ENCODE results near the gene SPEM3.
A peak's percentile ranks its signal among the peaks of the same experiment; 100 is the strongest.

Gene SPEM3

DNA sequence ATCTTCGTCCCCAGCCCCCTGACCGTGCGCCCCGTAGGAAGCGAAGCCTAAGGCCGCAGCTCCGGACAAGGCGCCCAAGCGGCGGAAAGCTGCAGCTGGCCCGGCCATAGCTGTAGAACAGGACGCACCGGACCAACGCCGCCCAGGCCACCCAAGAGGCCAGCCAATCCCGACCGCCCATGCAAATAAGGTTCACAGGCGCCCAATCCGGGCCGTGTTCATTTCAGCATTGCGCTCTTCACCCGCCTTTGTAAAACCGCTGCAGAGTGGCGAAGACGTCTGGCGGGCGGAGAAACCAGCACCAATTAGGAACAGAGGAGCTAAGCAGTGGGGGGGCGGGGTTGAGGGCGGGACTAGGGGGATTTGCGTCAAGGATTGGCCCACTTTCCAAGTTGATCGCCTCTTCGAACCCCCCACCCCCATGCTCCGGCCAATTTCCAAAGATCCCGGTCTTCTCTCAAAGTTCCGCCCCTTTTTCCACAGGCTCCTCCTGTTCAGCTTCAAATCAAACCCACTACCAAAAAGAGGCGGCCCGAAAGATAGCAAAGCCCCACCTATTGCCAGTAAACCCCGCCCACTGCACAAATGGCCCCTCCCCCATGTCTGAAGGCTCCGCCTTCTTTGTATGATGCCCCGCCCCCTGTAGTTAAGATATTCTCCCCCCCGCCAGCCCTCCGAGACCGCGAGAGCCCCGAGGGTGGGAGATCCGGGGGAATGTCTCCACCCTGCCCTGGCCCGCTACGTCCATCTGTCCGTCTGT lies 24.5 kb upstream of the SPEM3 start, which contains the start of gene TMEM256:
TSS of gene TMEM256 (minus strand) at position 121 of the 760 bp plus-strand sequence. CDS start at position 108, 13 bp downstream.
- peak; percentile 99 to 100 (median 99) for DNase-seq

DNA sequence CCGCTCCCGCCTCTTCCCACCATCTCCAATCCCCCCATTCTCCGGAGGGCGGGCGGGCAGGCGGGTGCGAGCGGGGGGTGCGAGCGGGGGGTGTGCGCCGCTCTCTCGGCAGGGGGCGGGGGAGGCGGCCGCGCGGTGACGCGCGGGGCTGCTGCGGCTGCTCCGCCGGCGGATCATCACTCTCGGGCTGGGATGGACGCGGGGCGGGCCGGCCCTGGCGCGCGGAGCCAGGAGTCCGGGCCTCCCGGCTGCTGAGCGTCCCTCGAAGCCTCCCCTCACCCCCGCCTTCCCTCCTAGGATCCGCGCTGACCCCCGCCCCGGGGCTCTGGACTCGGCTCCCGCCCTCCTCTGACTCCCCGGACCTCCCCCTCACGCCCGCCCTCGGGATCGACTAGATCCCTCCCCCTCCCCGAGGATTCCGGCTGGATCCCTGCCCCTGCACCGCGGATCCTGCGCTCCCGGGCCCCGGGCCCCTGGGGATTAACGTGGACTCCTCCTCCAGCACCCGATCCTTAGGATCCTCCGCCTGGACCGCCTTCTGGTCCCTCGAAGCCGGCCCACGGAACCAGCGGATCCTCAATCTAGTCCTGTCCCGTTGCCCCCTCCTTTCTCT lies 23.8 kb upstream of the SPEM3 start:
- peak; percentile 26 to 66 (median 55) for DNase-seq

DNA sequence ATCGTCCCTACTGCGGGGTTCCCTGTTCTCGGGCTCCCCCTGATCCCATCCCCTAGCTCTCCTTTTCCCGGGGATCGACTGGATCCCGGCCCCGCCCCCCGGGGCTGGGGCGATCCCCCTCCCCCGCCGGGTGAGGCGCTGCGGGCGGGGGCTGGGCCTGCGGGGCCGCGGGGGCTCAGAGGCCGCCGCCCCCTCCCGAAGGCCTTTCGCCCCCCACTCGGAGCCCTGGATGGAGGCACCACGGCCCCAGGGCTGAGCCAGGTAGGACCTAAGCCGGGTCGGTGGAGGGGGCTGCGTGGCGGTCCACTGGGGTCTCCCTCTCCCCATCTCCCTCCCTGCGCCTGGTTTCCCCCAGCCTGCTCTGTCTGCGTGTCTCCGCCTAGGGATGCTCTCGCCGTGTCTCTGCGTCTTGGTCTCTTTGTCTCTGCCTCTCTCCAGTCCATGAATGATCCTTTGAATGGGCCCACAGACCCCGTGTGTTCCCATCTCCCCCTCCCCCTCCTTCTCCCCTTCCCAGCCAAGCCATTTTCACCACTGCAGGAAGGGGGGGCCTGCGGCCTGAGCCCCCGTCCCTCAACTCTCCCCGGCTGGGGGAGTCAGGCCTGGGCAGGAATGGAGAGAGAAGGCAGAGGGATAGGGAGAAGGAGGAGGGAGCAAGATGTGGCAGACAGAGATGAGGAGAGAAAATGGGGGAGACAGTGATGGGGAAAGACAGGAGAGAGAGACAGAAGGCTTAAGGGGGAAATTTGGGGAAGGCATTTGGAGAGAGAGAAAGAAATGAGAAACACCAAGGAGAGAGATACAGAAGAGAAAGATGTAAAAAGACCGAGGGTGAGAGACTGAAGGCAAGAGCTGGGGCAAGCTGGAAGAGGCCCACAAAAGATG lies 23.1 kb upstream of the SPEM3 start:
- no peak for DNase-seq

DNA sequence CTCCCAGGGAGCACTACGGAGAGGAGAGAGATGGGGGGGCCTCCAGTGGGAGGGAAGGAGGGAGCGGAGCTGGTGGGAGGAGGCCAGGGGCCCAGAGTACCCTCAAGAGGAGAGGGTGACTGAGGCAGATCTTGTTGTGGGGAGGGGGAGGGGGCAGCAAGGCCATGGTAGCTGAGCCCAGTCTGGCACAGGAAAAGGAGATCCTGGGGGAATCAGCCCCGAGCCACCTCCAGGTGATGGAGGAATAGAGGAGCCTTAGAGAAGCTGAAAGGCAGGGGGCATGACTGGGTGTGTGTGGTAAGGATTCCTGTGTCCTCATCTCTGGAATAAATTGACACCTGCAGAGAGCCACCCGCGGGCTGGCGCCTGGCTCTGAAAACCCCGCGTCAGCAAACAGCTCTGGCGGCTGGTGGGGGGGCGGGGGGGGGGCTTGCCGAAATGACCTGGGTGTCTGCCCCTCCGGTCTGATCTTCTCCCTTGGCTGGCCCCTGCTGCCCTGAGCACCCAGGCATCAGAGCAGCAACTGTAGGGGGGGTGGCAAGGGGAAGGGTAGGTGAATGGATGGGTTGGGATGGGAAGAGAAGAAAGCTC lies 22.3 kb upstream of the SPEM3 start:
- DNase-seq = no peak

DNA sequence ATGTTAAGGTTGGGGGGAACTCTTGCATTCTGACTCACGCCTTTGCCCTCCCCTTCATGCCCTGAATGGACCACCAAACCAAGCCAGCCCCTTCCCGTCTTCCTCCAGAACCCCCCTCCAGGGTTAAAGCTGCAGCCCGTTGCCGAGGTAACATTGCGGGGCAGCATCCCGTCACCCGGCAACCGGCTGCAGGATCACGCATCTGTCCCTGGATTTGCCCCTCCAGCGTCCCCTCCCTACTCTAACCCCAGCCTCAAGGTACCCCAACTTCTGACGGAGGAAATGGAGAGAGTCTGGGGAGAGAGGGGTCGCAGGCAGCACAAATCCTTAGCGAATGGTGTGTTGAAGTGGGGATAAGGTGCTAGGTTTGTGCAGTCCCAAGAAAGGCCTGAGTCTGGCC lies 21.6 kb upstream of the SPEM3 start:
- no peak for DNase-seq

DNA sequence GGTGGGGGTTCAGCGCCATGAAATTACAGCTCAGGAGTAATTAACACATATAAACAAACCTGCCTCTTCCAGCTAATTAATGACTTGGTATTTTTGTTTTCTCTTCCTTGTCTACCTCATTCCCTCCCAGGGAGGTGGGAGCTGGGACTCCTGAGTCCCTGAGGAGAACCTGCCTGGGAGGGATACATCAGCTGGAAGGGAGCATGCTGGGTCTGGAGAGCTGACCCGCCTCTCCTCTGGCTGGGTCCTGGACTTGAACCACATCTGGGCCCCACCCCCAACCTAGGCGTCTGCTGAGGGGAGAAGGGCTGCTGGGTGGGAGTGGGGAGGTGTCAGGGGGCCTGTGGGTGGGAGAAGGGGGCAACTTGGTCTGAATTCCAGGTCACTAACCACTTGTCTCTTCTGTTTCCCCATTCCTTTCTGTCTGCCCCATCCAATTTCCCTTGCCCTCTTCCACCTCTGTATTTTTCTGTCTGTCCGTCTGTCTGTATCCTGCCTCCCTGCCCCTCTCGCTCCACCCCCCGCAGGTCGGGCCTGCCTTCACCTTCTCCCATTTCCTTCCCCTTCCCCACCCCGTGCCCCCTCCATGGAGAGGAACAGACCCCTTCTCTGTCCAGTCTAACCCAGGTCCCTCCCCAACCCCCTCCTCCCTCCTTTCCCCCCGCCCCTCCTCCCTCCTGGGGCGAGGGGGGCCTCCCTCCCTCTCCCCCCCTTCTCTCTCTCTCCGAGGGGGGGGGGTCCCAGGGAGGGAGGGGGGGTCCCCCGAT lies 21.0 kb upstream of the SPEM3 start, which contains the start of gene NLGN2:
TSS of gene NLGN2 (plus strand) at position 361 of the 767 bp plus-strand sequence. CDS start 411 bp downstream, outside the sequence.
- DNase-seq = no peak

DNA sequence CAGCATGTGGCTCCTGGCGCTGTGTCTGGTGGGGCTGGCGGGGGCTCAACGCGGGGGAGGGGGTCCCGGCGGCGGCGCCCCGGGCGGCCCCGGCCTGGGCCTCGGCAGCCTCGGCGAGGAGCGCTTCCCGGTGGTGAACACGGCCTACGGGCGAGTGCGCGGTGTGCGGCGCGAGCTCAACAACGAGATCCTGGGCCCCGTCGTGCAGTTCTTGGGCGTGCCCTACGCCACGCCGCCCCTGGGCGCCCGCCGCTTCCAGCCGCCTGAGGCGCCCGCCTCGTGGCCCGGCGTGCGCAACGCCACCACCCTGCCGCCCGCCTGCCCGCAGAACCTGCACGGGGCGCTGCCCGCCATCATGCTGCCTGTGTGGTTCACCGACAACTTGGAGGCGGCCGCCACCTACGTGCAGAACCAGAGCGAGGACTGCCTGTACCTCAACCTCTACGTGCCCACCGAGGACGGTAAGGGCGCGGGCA lies 20.4 kb upstream of the SPEM3 start:
- peak in 2 of 3 donors; percentile 33 to 40 for DNase-seq

DNA sequence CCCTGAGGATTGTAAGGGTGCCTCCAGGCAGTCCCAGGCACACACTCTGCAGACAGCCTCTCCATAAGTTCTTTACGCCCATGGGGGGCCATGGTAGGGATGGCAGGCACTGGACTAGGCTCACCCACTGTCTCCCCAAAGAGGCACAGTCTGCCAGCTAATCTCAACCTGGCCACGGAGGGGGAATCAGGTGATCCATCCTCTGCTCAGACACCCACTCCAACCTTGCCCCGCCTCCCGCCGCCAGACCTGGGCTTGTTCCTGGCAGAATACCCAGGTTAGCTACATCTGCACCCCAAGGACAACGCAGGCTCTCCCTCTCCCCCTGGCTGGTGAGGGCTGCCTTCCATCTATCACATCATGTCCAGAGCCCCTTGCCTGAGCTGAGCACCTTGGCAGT lies 19.8 kb upstream of the SPEM3 start:
- DNase-seq = no peak

DNA sequence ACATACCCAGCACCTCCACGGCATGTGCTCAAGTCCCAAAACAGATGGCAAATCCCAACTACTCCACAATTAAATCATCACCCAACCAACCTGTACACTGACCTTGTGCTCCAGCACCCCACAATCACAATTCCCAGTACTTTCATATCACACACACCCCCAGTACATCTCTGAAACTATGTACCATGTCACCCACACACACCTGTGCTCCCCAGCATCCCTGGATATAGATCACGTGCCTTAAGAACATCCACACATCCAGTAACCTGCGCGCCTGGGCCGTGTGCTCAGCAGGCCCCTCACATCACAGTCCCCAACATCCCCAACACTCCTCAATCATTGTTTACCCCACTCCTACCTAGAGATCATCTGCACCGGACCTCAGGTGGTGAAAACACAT lies 18.9 kb upstream of the SPEM3 start:
- DNase-seq = no peak

DNA sequence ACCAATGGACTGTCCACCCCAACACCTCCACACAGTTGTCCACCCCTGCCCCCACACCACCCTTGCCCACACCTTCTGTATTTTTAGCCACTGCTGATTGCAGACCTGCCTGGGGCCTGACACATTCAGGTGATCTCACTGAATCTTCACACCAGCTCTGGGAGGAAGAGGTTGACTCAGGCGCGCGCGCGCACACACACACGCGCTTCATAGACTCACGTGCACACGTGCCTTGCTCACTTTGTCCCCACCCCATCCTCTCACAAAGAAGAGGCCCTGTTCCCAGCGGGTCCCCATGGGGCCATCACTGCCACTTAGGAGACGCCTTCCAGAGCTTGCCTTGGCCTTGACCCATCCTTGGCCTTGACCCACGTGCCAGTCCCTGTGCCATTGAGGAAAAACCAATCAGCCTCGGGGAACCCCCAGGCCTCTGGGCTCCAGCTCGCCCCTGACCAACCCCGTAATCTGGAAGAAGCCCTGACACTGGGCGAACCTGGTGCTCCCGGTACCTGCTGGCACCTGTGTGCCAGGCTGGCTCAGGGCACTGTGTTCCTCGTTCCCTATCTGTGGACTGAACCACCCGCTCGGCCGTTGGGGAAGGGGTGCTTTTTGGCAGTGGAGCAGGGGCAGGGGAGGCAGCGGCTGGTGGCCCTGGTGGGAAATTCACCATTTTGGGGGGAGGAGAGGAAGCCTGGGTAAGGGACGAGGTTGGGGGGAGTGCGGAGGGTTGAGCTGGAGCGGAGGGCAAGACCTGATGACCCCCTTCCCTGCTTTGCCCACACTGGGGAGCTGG lies 17.8 kb upstream of the SPEM3 start:
- DNase-seq = no peak

DNA sequence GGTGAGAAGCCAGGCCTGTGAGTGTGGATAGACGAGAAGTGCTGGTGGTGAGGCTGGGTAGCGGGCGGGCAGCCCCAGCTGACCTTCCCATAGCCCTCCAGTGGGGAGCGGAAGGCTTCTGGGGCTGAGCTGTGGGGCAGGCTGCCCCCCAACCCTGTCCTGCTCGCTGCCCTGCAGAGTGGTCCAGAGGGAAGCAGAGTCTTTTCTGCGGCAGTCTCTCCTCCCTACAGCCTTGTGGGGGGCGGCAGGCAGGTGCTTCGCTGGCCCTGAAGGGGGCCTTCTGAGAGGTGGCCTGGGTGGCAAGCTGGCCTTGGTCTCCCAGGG lies 17.3 kb upstream of the SPEM3 start:
- DNase-seq = no peak

DNA sequence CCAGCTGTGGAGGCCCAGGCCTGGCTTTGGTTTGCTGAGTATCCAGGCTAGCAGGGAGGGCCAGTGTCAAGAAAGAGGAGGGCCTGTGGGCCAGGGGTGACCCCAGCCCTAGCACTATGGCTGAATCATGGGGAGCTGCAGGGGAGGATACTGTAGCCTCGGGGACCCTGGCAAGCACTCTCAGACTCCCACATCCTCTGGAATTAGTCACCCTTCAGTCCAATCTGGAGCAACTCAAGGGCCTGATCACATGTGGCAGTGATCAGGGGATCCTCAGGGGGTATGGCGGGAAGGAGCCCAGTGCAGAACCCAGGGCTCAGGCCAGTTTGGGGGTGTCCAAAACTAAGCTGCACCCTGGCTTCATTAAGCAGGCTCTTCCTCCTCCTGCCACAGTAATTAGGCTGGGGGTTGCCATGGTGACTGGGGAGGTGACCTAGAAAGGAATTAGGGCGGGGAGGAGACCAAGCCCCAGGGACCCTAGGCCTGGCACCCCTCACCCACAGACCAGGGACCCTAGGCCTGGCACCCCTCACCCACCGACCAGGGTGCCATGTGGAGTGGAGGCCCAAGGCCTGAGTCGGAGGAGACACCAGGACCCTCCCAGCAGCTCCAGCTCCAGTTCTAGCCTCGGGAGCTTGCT lies 15.2 kb upstream of the SPEM3 start:
- peak in 1 of 3 donors; percentile 20 for DNase-seq

DNA sequence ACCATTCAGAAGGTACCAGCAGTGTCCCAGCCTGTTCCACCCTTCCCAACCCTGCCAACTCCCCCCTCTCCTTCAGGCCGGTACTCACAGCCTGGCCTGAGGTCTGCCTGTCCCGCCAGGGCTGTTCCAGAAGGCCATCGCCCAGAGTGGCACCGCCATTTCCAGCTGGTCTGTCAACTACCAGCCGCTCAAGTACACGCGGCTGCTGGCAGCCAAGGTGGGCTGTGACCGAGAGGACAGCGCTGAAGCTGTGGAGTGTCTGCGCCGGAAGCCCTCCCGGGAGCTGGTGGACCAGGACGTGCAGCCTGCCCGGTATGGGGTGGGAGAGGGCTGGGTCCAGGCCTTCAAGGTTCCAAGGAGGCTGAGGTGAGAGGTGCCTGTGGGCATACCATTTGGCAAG lies 13.8 kb upstream of the SPEM3 start:
- no peak for DNase-seq

DNA sequence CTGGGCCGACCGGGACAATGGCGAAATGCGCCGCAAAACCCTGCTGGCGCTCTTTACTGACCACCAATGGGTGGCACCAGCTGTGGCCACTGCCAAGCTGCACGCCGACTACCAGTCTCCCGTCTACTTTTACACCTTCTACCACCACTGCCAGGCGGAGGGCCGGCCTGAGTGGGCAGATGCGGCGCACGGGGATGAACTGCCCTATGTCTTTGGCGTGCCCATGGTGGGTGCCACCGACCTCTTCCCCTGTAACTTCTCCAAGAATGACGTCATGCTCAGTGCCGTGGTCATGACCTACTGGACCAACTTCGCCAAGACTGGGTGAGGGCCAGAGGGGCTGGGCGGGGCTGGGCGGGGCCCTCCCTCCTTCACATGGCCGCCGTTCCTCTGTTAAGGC lies 12.9 kb upstream of the SPEM3 start:
- no peak for DNase-seq

DNA sequence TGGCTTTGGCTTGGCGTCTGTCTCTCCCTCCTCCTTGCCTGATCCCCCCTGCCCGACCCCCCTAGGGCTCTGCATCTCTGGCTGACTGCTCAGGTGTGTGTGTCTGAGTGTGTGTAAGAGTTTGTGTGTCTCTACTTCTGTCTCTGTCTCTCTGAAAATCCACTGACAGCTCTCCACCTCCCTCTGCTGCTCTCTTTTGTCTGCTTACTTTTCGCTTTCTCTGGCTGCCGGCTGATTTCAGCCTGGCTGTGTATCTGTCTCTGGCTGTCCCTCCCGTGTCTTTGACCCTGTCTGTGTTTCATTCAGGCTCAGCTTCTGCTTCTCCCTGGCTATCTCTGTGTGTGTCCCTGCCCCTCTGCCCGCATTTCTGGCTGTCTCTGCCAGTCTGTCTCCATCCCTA lies 12.3 kb upstream of the SPEM3 start:
- DNase-seq = no peak

DNA sequence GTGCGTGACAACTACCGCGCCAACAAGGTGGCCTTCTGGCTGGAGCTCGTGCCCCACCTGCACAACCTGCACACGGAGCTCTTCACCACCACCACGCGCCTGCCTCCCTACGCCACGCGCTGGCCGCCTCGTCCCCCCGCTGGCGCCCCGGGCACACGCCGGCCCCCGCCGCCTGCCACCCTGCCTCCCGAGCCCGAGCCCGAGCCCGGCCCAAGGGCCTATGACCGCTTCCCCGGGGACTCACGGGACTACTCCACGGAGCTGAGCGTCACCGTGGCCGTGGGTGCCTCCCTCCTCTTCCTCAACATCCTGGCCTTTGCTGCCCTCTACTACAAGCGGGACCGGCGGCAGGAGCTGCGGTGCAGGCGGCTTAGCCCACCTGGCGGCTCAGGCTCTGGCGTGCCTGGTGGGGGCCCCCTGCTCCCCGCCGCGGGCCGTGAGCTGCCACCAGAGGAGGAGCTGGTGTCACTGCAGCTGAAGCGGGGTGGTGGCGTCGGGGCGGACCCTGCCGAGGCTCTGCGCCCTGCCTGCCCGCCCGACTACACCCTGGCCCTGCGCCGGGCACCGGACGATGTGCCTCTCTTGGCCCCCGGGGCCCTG lies 11.5 kb upstream of the SPEM3 start:
- DNase-seq = no peak

DNA sequence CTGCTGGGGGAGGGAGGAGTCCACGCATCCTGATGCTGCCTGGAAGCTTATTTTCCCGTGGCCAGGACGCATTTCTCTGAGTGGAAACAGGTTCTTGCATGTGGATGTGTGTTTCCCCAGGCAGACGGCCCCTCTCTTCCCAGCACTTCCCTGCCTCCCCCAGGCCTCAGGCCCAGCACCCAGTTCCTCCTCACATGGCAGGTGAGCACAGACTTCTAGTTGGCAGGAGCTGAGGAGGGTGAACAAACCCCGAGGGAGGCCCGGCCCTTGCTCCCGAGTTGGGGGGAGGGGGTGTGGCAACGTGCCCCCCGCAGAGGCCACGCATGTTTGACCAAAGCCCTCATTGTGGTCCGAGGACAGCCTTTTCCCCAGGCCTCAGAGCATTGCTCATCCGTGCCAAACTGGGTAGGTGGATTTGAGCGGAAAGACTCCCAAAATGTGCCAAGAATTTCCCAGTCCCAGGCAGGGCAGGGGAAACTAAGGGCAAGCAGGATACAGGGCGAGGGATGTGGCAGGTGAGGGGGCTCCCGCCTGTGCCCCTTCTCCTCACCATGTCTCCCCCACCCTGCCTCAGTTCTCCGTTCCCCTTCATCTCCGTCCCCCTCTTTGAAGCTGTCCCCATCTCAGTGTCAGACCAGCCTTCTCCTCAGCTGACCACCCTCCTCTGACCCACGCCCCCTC lies 10.0 kb upstream of the SPEM3 start:
- no peak for DNase-seq

DNA sequence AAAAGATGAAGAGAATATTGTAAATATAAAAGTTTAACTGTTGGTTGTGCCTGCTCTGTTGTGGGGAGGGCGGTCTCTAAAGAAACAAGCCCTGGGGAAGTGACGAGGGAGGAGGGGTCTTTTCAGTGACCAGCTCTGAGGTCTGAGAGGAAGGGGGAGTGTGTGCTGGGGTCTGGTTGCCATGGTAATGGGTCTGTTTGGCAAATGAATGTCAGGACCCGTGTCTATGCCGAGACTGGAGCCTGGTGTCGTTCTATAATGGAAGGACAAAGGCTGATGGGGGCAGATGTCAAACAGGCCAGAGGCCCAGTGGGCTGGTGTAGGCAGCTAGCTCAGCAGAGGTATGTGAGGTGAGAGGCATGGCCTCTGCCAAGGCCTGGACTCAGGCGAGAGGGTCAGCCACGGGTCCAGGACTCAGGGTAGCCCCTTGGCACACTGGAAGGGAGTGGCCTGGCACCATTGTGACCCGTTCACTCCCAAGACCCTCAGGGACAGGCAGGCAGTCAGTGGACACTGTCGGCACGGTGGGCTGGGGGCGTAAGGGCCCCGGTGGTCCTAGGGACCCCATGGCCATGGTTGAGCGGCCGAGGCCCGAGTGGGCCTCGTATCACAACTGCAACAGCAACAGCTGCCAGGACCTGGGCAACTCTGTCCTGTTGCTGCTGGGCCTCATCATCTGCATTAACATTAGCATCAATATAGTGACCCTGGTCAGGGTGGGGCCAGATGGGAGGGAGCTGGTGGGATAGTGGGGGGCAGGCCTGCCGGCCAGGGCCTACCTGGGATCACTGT lies 8.6 kb upstream of the SPEM3 start, which contains the start of gene SPEM1:
TSS of gene SPEM1 (plus strand) at position 506 of the 792 bp plus-strand sequence. CDS start at position 567, 61 bp downstream.
- no peak for DNase-seq

DNA sequence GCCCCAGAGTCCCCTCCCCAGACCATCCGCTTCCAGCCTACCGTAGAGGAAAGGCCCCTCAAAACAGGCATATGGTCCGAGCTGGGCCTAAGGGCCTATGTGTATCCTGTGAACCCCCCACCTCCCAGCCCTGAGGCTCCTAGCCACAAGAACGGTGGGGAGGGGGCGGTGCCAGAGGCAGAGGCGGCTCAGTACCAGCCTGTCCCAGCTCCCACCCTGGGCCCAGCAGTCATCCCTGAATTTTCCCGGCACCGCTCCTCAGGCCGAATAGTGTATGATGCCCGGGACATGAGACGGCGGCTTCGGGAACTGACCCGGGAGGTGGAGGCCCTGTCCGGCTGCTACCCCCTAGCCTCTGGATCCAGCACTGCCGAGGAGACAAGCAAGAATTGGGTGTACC lies 7.5 kb upstream of the SPEM3 start:
- no peak for DNase-seq

Data from suppressor macrophage treated with lipopolysaccharide for 1 hour (primary cell).